Coronary artery (tissue), 2 donors: Measurements from ENCODE around the gene AURKB.

Experiments
- DNase-seq: peaks from one replicate; pipeline ENCODE4 v3.0.0-alpha.2; 2017; ENCODE audit warnings: low spot score
- H3K27ac ChIP-seq, 2 donors: fragments of 200-600 bp; sonication (generic); one replicate each; pipeline ENCODE4 v1.5.1; 2016 to 2019
- H3K4me3 ChIP-seq: fragments of 200-600 bp; sonication (generic); 2 replicates; pipeline ENCODE4 v1.5.1; 2016; ENCODE audit warnings: mild to moderate bottlenecking, moderate library complexity
- CTCF ChIP-seq: fragments of 200-600 bp; sonication (generic); IDR thresholded peaks from one replicate; pipeline ENCODE4 v1.5.1; 2019; ENCODE audit warnings: antibody characterized with exemption

AURKB gene

GRCh38 chr17:8212312-8213180 lies 2.2 kb upstream of the AURKB start:
- no peak for DNase-seq
- TF ChIP-seq CTCF = no peak
- Histone ChIP-seq H3K27ac (no peak overlapping the region), H3K4me3 (no peak overlapping the region)

GRCh38 chr17:8210761-8211458 lies 535 bp upstream of the AURKB start:
- peak overlapping the region; percentile 59 to 81 for H3K27ac ChIP-seq

DNA sequence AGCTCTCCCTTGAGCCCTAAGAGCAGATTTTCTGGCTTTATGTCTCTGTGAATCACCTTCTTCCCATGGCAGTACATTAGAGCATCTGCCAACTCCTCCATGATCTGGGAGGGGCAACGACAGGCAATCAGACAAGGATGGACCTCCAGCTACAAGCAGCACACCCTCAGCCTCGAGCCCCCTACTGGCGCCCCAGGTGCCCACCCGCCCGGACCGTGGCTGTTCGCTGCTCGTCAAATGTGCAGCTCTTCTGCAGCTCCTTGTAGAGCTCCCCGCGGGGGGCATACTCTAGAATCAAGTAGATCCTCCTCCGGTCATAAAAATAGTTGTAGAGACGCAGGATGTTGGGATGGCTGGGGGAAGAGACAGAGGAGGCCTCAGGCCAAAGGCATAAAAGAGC lies 3.8 kb downstream of the AURKB start:
- no peak for TF ChIP-seq CTCF
- DNase-seq = no peak
- Histone ChIP-seq H3K4me3 (no peak overlapping the region), H3K27ac (no peak overlapping the region)

More at GRCh38 chr17:8210761-8211458, 535 bp upstream of the AURKB start:
- TF ChIP-seq CTCF = no peak
- peak overlapping the region; percentile 62 for H3K4me3 ChIP-seq
- DNase-seq = no peak

- no peak overlapping the region for H3K4me3 ChIP-seq
- no peak for TF ChIP-seq CTCF
- DNase-seq = no peak
- H3K27ac ChIP-seq = no peak overlapping the region
These were observed 5.4 kb downstream of the AURKB start for GRCh38 chr17:8204761-8205555.

DNA sequence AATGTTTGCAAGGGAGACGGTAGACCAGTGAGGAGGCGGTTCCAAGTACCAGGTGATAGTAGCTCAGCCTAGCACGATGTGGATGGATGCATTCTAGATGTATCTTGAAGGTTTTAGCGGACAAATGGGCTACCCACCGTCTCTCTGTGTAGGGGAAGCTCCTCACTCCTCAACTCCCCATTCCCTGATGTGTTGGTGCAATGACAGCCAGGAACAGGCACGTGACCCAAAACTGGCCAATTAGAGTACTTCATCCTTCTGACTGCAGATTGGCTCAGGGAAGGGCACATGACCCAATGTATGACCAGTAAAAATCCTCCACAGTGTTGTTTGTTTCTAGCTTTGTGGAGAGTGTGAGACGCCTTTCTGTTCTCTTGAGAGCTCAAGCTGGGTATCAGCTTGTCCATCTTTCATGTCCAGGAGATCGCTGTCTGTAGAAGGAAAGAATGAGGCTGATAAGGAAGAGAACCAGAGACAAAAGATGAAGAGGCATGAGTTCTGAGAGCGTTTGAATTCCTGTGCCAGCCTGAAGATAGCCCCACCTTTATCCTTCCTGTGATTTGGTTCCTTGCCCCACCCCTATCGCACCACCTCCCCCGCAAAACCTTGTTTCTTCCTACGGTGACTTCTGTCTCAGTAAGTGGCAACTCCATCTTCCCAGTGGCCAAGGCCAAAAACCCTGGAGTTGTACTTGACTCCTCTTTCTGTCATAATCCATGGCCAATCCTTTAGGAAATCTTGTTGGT lies 18.1 kb downstream of the AURKB start:
- H3K4me3 ChIP-seq = peak overlapping the region; percentile 63
- no peak for TF ChIP-seq CTCF
- H3K27ac ChIP-seq = peak overlapping the region; percentile 82 to 91
- peak; percentile 93 for DNase-seq

DNA sequence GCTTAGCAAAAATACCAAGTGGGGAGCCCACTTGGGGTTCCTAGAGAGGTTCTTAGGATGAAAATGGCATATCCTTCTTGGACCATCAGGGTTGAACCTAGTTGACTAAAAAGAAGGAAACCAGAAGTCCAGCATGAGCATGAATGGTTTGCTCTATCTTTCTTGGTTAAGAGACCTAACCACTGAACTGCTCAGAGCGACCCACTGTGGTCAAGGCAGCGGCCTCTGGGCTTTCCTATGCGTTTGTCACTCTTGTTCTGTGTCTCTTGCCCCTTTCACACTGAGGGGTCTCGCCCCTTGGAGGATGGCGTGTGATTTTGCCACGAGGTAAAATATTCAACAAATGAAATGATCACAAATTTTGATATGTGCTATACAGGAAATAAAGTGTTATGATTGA lies 19.9 kb downstream of the AURKB start:
- DNase-seq = no peak
- Histone ChIP-seq H3K4me3 (peak overlapping the region; percentile 45), H3K27ac (peak overlapping the region; percentile 96 to 97)
- no peak for TF ChIP-seq CTCF
